Astrocyte (in vitro differentiated cells and primary cell): ENCODE measurements around the gene EML5. TPM values are rescaled to one million over a fixed set of nuclear protein-coding genes. Genes with fewer than 3 reads are reported as not detected.

Source experiments
- DNase-seq: peaks from one replicate; pipeline ENCODE4 v3.0.0-alpha.2; 2010; ENCODE audit warnings: low read depth
- FAIRE-seq: peaks from 2 replicates; lab custom pipeline; 2011; peaks lifted over from hg19 to GRCh38; lab: Jason Lieb, UNC
- H2AFZ ChIP-seq: 2 replicates; pipeline ENCODE4 v1.6.0; 2012; ENCODE audit warnings: low read depth, low read length, inconsistent platforms
- H3K27ac ChIP-seq: 2 replicates; pipeline ENCODE4 v1.5.1; 2011; ENCODE audit warnings: low read depth, low read length, inconsistent platforms
- H3K27me3 ChIP-seq: 2 replicates; pipeline ENCODE4 v1.6.0; 2011; ENCODE audit warnings: low read length, inconsistent platforms; ENCODE audit not compliant: insufficient read depth
- H3K36me3 ChIP-seq: 2 replicates; pipeline ENCODE4 v1.5.1; 2011; ENCODE audit warnings: low read length, inconsistent platforms; ENCODE audit not compliant: insufficient read depth
- H3K4me1 ChIP-seq: 2 replicates; pipeline ENCODE4 v1.5.1; 2011; ENCODE audit warnings: low read length, inconsistent platforms; ENCODE audit not compliant: insufficient read depth
- H3K4me2 ChIP-seq: 2 replicates; pipeline ENCODE4 v1.6.0; 2012; ENCODE audit warnings: low read length, inconsistent platforms
- H3K4me3 ChIP-seq: 2 replicates; pipeline ENCODE4 v1.5.1; 2011; ENCODE audit warnings: low read depth, mild to moderate bottlenecking, low read length, inconsistent platforms; ENCODE audit not compliant: insufficient read depth
- H3K79me2 ChIP-seq: 2 replicates; pipeline ENCODE4 v1.6.0; 2012; ENCODE audit warnings: mild to moderate bottlenecking, low read length, inconsistent platforms; ENCODE audit not compliant: insufficient read depth
- H3K9ac ChIP-seq: 2 replicates; pipeline ENCODE4 v1.6.0; 2012; ENCODE audit warnings: mild to moderate bottlenecking, low read length, inconsistent platforms
- H3K9me3 ChIP-seq: 2 replicates; pipeline ENCODE4 v1.5.1; 2012; ENCODE audit warnings: low read depth, mild to moderate bottlenecking, low read length, inconsistent platforms; ENCODE audit not compliant: insufficient read depth
- H4K20me1 ChIP-seq: 2 replicates; pipeline ENCODE4 v1.6.0; 2012; ENCODE audit warnings: low read length, inconsistent platforms; ENCODE audit not compliant: insufficient read depth
- H3K27ac Mint-ChIP-seq: one replicate; pipeline ENCODE4 v1.8.0; 2021; ENCODE audit warnings: mild to moderate bottlenecking, mixed read lengths; ENCODE audit not compliant: unreplicated experiment
- H3K27me3 Mint-ChIP-seq: one replicate; pipeline ENCODE4 v1.8.0; 2021; ENCODE audit warnings: low read depth, mixed read lengths; ENCODE audit not compliant: unreplicated experiment
- H3K36me3 Mint-ChIP-seq: one replicate; pipeline ENCODE4 v1.8.0; 2021; ENCODE audit warnings: low read depth, mixed read lengths; ENCODE audit not compliant: unreplicated experiment
- H3K4me1 Mint-ChIP-seq: one replicate; pipeline ENCODE4 v1.8.0; 2021; ENCODE audit warnings: low read depth, mixed read lengths; ENCODE audit not compliant: unreplicated experiment
- H3K4me3 Mint-ChIP-seq: one replicate; pipeline ENCODE4 v1.8.0; 2021; ENCODE audit warnings: mild to moderate bottlenecking, moderate library complexity, mixed read lengths; ENCODE audit not compliant: unreplicated experiment
- H3K9me3 Mint-ChIP-seq: one replicate; pipeline ENCODE4 v1.8.0; 2021; ENCODE audit warnings: mild to moderate bottlenecking, mixed read lengths; ENCODE audit not compliant: unreplicated experiment
- EZH2 ChIP-seq: IDR thresholded peaks from 2 replicates; pipeline ENCODE4 v1.6.1; 2012; ENCODE audit warnings: mild to moderate bottlenecking, low read length, inconsistent platforms; ENCODE audit not compliant: insufficient read depth
- total RNA-seq: library from RNA; stranded (reverse); gene quantifications from 2 replicates; pipeline ENCODE4 v1.2.1, GENCODE V29; 2021
- TF ChIP-seq, protein P1 (sequence below): IDR thresholded peaks from 2 replicates; pipeline ENCODE4 v1.5.1; 2011; ENCODE audit warnings: low read depth, mild to moderate bottlenecking, inconsistent platforms, low read length, moderate library complexity; ENCODE audit not compliant: insufficient read depth

Gene EML5
- total RNA-seq, 1 donor from 2014 or later: 0.05 TPM

GRCh38 chr14:88791629-88792472, 902 bp downstream of the EML5 start:
- H3K27ac ChIP-seq: no peak overlapping the region
- H3K4me1 Mint-ChIP-seq: no peaks in the 10 kb centered on the region
- H3K9me3 Mint-ChIP-seq: no peaks in the 10 kb centered on the region
- no peaks in the 10 kb centered on the region for H3K9me3 ChIP-seq
- H3K27me3 Mint-ChIP-seq: peaks cover 38% of the 10 kb centered on the region
- H2AFZ ChIP-seq: peak overlapping the region; percentile 98
- peaks cover 5% of the 10 kb centered on the region for H3K4me1 ChIP-seq
- no peak overlapping the region for H3K27ac Mint-ChIP-seq
- H3K9ac ChIP-seq: peak overlapping the region; percentile 59
- no peaks in the 10 kb centered on the region for H4K20me1 ChIP-seq
- TF ChIP-seq EZH2: peak; percentile 96
- TF ChIP-seq, protein P1, sequence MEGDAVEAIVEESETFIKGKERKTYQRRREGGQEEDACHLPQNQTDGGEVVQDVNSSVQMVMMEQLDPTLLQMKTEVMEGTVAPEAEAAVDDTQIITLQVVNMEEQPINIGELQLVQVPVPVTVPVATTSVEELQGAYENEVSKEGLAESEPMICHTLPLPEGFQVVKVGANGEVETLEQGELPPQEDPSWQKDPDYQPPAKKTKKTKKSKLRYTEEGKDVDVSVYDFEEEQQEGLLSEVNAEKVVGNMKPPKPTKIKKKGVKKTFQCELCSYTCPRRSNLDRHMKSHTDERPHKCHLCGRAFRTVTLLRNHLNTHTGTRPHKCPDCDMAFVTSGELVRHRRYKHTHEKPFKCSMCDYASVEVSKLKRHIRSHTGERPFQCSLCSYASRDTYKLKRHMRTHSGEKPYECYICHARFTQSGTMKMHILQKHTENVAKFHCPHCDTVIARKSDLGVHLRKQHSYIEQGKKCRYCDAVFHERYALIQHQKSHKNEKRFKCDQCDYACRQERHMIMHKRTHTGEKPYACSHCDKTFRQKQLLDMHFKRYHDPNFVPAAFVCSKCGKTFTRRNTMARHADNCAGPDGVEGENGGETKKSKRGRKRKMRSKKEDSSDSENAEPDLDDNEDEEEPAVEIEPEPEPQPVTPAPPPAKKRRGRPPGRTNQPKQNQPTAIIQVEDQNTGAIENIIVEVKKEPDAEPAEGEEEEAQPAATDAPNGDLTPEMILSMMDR: no peak
- H3K36me3 ChIP-seq: no peaks in the 10 kb centered on the region
- peaks cover 23% of the 10 kb centered on the region for H3K27me3 ChIP-seq
- FAIRE-seq (no peak), DNase-seq (no peak)
- H3K79me2 ChIP-seq: no peaks in the 10 kb centered on the region
- no peaks in the 10 kb centered on the region for H3K36me3 Mint-ChIP-seq
- peak overlapping the region; percentile 64 for H3K4me3 ChIP-seq
- peak overlapping the region; percentile 82 for H3K4me3 Mint-ChIP-seq
- peak overlapping the region; percentile 88 for H3K4me2 ChIP-seq

- Histone ChIP-seq H3K4me1 (peaks cover 5% of the 10 kb centered on the region), H2AFZ (no peak overlapping the region), H4K20me1 (no peaks in the 10 kb centered on the region), H3K9me3 (no peaks in the 10 kb centered on the region), H3K4me2 (no peak overlapping the region), H3K36me3 (no peaks in the 10 kb centered on the region), H3K27ac (no peak overlapping the region), H3K9ac (no peak overlapping the region), H3K27me3 (peaks cover 23% of the 10 kb centered on the region), H3K4me3 (no peak overlapping the region), H3K79me2 (no peaks in the 10 kb centered on the region)
- Mint-ChIP-seq H3K4me1 (no peaks in the 10 kb centered on the region), H3K9me3 (no peaks in the 10 kb centered on the region), H3K36me3 (no peaks in the 10 kb centered on the region), H3K27me3 (peaks cover 38% of the 10 kb centered on the region), H3K27ac (no peak overlapping the region), H3K4me3 (no peak overlapping the region)
- DNase-seq (no peak), FAIRE-seq (no peak)
- TF ChIP-seq, protein P1: no peak
- no peak for TF ChIP-seq EZH2
Observed at GRCh38 chr14:88791252-88791621, 1.5 kb downstream of the EML5 start.
